Adrenal gland (tissue), 12 donors: ENCODE results near the gene BCAS3. TPM values are rescaled to one million over a fixed set of nuclear protein-coding genes. Genes with fewer than 3 reads are reported as not detected.

Source experiments
- DNase-seq, 7 donors: peaks; one replicate each; pipeline ENCODE4 v3.0.0-alpha.2; 2019 to 2020
- H3K27ac ChIP-seq, 5 donors: fragments of 200-600 bp; sonication (generic) in 4 of 5; 1 replicate in 3 of 5; 2 replicates in 2 of 5; pipeline versions ENCODE4 v1.5.1 to v1.8.0; 2016 to 2020; ENCODE audit warnings: mild to moderate bottlenecking in 1 of 5
- H3K27me3 ChIP-seq: fragments of 200-600 bp; 2 replicates; pipeline ENCODE4 v1.8.0; 2021
- H3K36me3 ChIP-seq, 2 donors: fragments of 200-600 bp; replicated peaks in 1 of 2; 1 replicate in 1 of 2; 2 replicates in 1 of 2; pipeline versions ENCODE4 v1.5.1 to v1.8.0; 2018 to 2022
- H3K4me1 ChIP-seq, 2 donors: fragments of 200-600 bp; replicated peaks in 1 of 2; 1 replicate in 1 of 2; 2 replicates in 1 of 2; pipeline versions ENCODE4 v1.5.1 to v1.8.0; 2018 to 2021
- H3K4me3 ChIP-seq, 4 donors: fragments of 200-600 bp; sonication (generic) in 3 of 4; one replicate each; pipeline ENCODE4 v1.5.1; 2016 to 2018
- H3K9me3 ChIP-seq, 3 donors: fragments of 200-600 bp; sonication (generic) in 1 of 3; replicated peaks in 1 of 3; 1 replicate in 2 of 3; 2 replicates in 1 of 3; pipeline versions ENCODE4 v1.5.1 to v1.8.0; 2016 to 2021
- CTCF ChIP-seq, 6 experiments: fragments of 450-650 bp in 4 of 6; fragments of 200-600 bp in 2 of 6; sonication (generic) in 1 of 6; IDR thresholded peaks; 1 replicate in 5 of 6; 2 replicates in 1 of 6; pipeline versions ENCODE4 v1.5.1 to v1.8.0; 2016 to 2021; ENCODE audit warnings: antibody characterized with exemption in 6 of 6, mild to moderate bottlenecking in 2 of 6, moderate library complexity in 1 of 6
- POLR2A ChIP-seq, 2 donors: fragments of 450-650 bp; IDR thresholded peaks; one replicate each; pipeline ENCODE4 v1.6.1; 2017; ENCODE audit warnings: antibody characterized with exemption in 2 of 2, mild to moderate bottlenecking in 2 of 2, moderate library complexity in 1 of 2
- WGBS, 4 donors: extraction: QIAGEN DNeasy Blood & Tissue Kit in 2 of 4; methylation state at CpG; one replicate each; pipeline versions ENCODE4 v1.1.5 to v1.1.7; 2013 to 2017; 5-methylcytosine and 5-hydroxymethylcytosine counted together
- intact Hi-C, 2 donors: fragments of 100-400 bp; cut with DNase I; formaldehyde crosslinking; loops; one replicate each; pipeline versions ENCODE4 v1.14.1 to v1.15.0; 2022 to 2023
- polyA plus RNA-seq, 3 donors: library from polyadenylated mRNA; stranded (reverse); fragments of 200-250 nt in 2 of 3; fragments of 350-450 nt in 1 of 3; fragmentation: Illumina TruSeq in 1 of 3; extraction: RNeasy Lipid Tissue Mini Kit (QIAGEN cat#74804) in 1 of 3; gene quantifications; one replicate each; pipeline ENCODE4 v1.2.3, GENCODE V29; 2013 to 2014
- total RNA-seq, 9 donors: library from RNA; depleted of rRNA in 4 of 9; stranded (reverse); fragments of >200 nt in 4 of 9; fragments of 120-200 nt in 1 of 9; fragmentation: NEBNext Ultra II Directional in 1 of 9; extraction: Animal tissue kit (Norgen Biotek cat#: 25700) in 1 of 9; gene quantifications; one replicate each; pipeline versions ENCODE4 v1.1.0 to v1.2.4, GENCODE V29; 2013 to 2023
- donor health status: healthy with polysubstance abuse.
- donor health status: Bipolar disorder and iron deficiency.
- donor health status: DM: yes; HTN: yes; CAD: no.
- donor health status: DM: no; HTN: no; CAD: no.
- donor health status: DM: no; HTN: no; CAD: no.
- donor health status: DM: yes; HTN: yes; CAD: no.

Gene BCAS3
- total and polyA plus RNA-seq, 12 donors = 9.4 to 105 (median 29.0) TPM

DNA sequence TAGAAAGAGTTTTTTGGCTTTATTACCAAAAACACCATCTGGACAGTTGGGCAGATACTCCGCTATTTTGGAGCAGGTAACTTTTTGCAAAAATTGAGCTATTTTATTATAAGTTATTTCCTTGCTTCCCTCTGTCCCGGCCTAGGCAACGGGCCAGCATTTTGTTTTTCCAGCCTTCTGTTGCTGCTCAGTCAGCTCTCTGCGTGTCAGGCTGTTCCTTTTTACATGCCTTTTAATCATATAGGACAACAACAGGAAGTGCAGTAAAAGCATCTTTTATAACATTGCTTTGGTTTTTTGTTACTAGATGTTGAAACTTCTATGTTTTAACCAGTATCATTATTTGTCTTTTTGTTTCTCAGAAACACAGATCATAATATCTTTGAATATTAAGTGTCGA, 47.3 kb upstream of the BCAS3 start:
- WGBS, 4 donors = 49 to 71% (median 67%) methylated on average over 5 of the region's 5 CpGs
- intact Hi-C loops = loop anchor here in 1 of 2 donors (10.0 kb wide), 1 partner anchor 56 kb away; no protein-coding TSS in a partner anchor
- H3K4me3 ChIP-seq = no peak overlapping the region
- DNase-seq = peak in 3 of 7 donors; percentile 40 to 42 (median 42)
- no peaks in the 10 kb centered on the region for H3K9me3 ChIP-seq
- peaks cover 0 to 19% of the 10 kb centered on the region in 2 donors for H3K4me1 ChIP-seq
- TF ChIP-seq POLR2A (IDR thresholded peaks at IDR 0.05) = no peak
- TF ChIP-seq CTCF (IDR thresholded peaks at IDR 0.05) = no peak
- no peaks in the 10 kb centered on the region for H3K27me3 ChIP-seq
- H3K36me3 ChIP-seq = peaks cover 0 to 17% of the 10 kb centered on the region in 2 donors
- peak overlapping the region in 2 of 5 donors; percentile 44 to 47 for H3K27ac ChIP-seq

DNA sequence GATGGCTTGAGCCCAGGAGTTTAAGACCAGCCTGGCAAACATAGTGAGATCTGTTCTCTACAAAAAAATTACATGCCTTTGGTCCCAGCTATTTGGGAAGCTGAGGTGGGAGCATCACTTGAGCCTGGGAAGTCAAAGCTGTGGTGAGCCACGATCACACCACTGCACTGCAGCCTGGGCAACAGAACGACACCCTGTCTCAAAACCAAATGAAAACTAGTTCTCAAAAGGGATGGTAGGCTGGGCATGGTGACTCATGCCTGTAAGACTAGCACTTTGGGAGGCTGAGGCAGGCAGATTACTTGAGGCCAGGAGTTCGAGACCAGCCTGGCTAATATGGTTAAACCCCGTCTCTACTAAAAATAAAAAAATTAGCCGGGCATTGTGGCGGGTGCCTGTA, 46.5 kb upstream of the BCAS3 start:
- H3K36me3 ChIP-seq = peaks cover 0 to 24% of the 10 kb centered on the region in 2 donors
- no peak for DNase-seq
- 92 to 95% (median 94%) methylated on average over 6 of the region's 6 CpGs for WGBS, 4 donors
- H3K4me3 ChIP-seq = no peak overlapping the region
- TF ChIP-seq POLR2A (IDR thresholded peaks at IDR 0.05) = no peak
- TF ChIP-seq CTCF (IDR thresholded peaks at IDR 0.05) = no peak
- intact Hi-C loops = loop anchor here in 1 of 2 donors (10.0 kb wide), 1 partner anchor 56 kb away; no protein-coding TSS in a partner anchor
- H3K27me3 ChIP-seq = no peaks in the 10 kb centered on the region
- no peaks in the 10 kb centered on the region for H3K9me3 ChIP-seq
- H3K27ac ChIP-seq = peak overlapping the region in 2 of 5 donors; percentile 44 to 47
- H3K4me1 ChIP-seq = peaks cover 0 to 19% of the 10 kb centered on the region in 2 donors

- Histone ChIP-seq H3K4me1 (peaks cover 0 to 10% of the 10 kb centered on the region in 2 donors), H3K4me3 (no peak overlapping the region), H3K27ac (no peak overlapping the region), H3K9me3 (no peaks in the 10 kb centered on the region), H3K36me3 (peaks cover 0 to 34% of the 10 kb centered on the region in 2 donors), H3K27me3 (no peaks in the 10 kb centered on the region)
- no peak for TF ChIP-seq POLR2A (IDR thresholded peaks at IDR 0.05)
- no peak for TF ChIP-seq CTCF (IDR thresholded peaks at IDR 0.05)
- DNase-seq = no peak
- 89 to 95% (median 91%) methylated on average over 2 of the region's 2 CpGs for WGBS, 4 donors
- intact Hi-C loops = loop anchor here in 1 of 2 donors (10.0 kb wide), 1 partner anchor 63 kb away; no protein-coding TSS in a partner anchor
Observed at GRCh38 chr17:60637683-60638082, 40.0 kb upstream of the BCAS3 start.

GRCh38 chr17:60639019-60639330, 38.7 kb upstream of the BCAS3 start:
- Histone ChIP-seq H3K4me1 (peaks cover 0 to 10% of the 10 kb centered on the region in 2 donors), H3K27me3 (no peaks in the 10 kb centered on the region), H3K9me3 (no peaks in the 10 kb centered on the region), H3K4me3 (no peak overlapping the region), H3K36me3 (peaks cover 0 to 31% of the 10 kb centered on the region in 2 donors), H3K27ac (no peak overlapping the region)
- no peak for TF ChIP-seq POLR2A (IDR thresholded peaks at IDR 0.05)
- TF ChIP-seq CTCF (IDR thresholded peaks at IDR 0.05) = no peak
- WGBS, 4 donors = 51 to 67% (median 63%) methylated on average over 4 of the region's 4 CpGs
- DNase-seq = no peak
- intact Hi-C loops = loop anchor here in 1 of 2 donors (10.0 kb wide), 1 partner anchor 64 kb away; no protein-coding TSS in a partner anchor
